NCI-H2171 (cell line): ENCODE data around the gene SHANK2.
A peak's percentile ranks its signal among the peaks of the same experiment; 100 is the strongest.

Experiments used
- DNase-seq: peaks from one replicate; lab custom pipeline; 2025; lab: John Stamatoyannopoulos, UW

SHANK2 gene

GRCh38 chr11:71269603-71270511, 17.5 kb upstream of the SHANK2 start:
- no peak for DNase-seq

GRCh38 chr11:71268706-71269321, 16.4 kb upstream of the SHANK2 start:
- no peak for DNase-seq

- DNase-seq, result no peak
Observed at GRCh38 chr11:71267807-71268421, 15.5 kb upstream of the SHANK2 start.

GRCh38 chr11:71266114-71266833, 13.9 kb upstream of the SHANK2 start:
- DNase-seq, result no peak

- DNase-seq, result no peak
Observed at GRCh38 chr11:71265559-71266092, 13.2 kb upstream of the SHANK2 start.

- no peak for DNase-seq
Observed at GRCh38 chr11:71263386-71263785, 11.0 kb upstream of the SHANK2 start.

GRCh38 chr11:71255800-71256479, 3.6 kb upstream of the SHANK2 start:
- DNase-seq, result peak; percentile 65

- no peak for DNase-seq
Observed at GRCh38 chr11:71255323-71255722, 2.9 kb upstream of the SHANK2 start.

- no peak for DNase-seq
Observed at GRCh38 chr11:71253794-71254193, 1.4 kb upstream of the SHANK2 start.

GRCh38 chr11:71252770-71253730, 673 bp upstream of the SHANK2 start:
- DNase-seq, result no peak

GRCh38 chr11:71251761-71252268, 562 bp downstream of the SHANK2 start:
- DNase-seq, result peak; percentile 41

- DNase-seq, result no peak
Observed at GRCh38 chr11:71251151-71251721, 1.1 kb downstream of the SHANK2 start.

GRCh38 chr11:71250523-71251150, 1.7 kb downstream of the SHANK2 start:
- no peak for DNase-seq

- no peak for DNase-seq
Observed at GRCh38 chr11:71249301-71249700, 3.1 kb downstream of the SHANK2 start.

- DNase-seq, result no peak
Observed at GRCh38 chr11:71248656-71249055, 3.7 kb downstream of the SHANK2 start.

GRCh38 chr11:71248251-71248570, 4.2 kb downstream of the SHANK2 start:
- no peak for DNase-seq

GRCh38 chr11:71247551-71248250, 4.7 kb downstream of the SHANK2 start:
- no peak for DNase-seq

GRCh38 chr11:71246559-71246958, 5.8 kb downstream of the SHANK2 start:
- no peak for DNase-seq
